ENCODE data around the gene CCDC32. TPM values are rescaled to one million over a fixed set of nuclear protein-coding genes. Genes with fewer than 3 reads are reported as not detected.

CCDC32 gene
- total RNA-seq, 1 donor from 2014 or later = 22.5 TPM

DNA sequence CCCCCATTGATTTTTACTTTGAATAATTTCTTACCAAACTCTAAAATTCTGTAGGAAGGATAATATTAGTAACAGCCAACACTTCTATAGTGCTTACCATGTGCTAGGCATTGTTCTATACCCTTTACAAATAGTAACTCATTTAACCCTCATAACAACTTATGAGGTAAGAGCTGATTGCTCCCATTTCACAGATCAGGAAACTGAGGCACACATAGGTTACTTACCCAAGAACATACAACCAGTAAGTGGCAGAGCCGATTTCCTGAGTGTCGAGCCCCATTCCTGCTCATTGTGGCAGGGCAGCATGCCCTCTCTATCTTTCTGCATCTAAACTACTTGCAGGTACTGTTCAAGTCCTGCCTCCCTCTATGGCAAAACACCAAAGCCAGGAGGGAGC is 9.0 kb downstream of the CCDC32 start:
- Mint-ChIP-seq H3K36me3 (ENCODE audit: low read depth) (peaks cover 23% of the 10 kb centered on the region), H3K4me3 (ENCODE audit: unreplicated experiment) (no peak overlapping the region), H3K27ac (ENCODE audit: unreplicated experiment) (no peak overlapping the region), H3K27me3 (ENCODE audit: low read depth) (no peaks in the 10 kb centered on the region), H3K4me1 (ENCODE audit: low read depth) (no peaks in the 10 kb centered on the region), H3K9me3 (ENCODE audit: low read depth) (no peaks in the 10 kb centered on the region)
- no peak for DNase-seq (ENCODE audit: low spot score)
- TF ChIP-seq, protein P1, sequence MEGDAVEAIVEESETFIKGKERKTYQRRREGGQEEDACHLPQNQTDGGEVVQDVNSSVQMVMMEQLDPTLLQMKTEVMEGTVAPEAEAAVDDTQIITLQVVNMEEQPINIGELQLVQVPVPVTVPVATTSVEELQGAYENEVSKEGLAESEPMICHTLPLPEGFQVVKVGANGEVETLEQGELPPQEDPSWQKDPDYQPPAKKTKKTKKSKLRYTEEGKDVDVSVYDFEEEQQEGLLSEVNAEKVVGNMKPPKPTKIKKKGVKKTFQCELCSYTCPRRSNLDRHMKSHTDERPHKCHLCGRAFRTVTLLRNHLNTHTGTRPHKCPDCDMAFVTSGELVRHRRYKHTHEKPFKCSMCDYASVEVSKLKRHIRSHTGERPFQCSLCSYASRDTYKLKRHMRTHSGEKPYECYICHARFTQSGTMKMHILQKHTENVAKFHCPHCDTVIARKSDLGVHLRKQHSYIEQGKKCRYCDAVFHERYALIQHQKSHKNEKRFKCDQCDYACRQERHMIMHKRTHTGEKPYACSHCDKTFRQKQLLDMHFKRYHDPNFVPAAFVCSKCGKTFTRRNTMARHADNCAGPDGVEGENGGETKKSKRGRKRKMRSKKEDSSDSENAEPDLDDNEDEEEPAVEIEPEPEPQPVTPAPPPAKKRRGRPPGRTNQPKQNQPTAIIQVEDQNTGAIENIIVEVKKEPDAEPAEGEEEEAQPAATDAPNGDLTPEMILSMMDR (IDR thresholded peaks at IDR 0.05) = no peak

DNA sequence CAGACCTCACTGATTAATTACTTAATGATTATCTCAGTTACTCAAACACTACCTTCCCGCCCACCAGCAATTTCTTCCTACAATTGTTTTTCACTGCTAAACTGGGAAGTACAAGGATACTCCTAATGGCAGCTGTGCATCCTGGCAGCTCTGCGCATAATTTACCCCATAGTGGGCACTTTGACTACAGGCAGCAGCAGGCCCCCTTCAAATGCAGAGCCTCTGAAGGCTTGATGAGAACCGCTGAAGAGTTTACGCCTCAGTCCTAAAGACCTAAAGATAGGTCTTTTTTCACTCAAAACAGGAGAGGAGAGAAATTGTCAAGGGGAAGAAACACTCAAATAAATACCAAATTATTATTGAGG is 10.7 kb downstream of the CCDC32 start:
- Mint-ChIP-seq H3K4me1 (ENCODE audit: low read depth) (no peaks in the 10 kb centered on the region), H3K27ac (ENCODE audit: unreplicated experiment) (no peak overlapping the region), H3K9me3 (ENCODE audit: low read depth) (no peaks in the 10 kb centered on the region), H3K27me3 (ENCODE audit: low read depth) (no peaks in the 10 kb centered on the region), H3K4me3 (ENCODE audit: unreplicated experiment) (no peak overlapping the region), H3K36me3 (ENCODE audit: low read depth) (peaks cover 26% of the 10 kb centered on the region)
- no peak for DNase-seq (ENCODE audit: low spot score)
- TF ChIP-seq, protein P1 (IDR thresholded peaks at IDR 0.05) = no peak

DNA sequence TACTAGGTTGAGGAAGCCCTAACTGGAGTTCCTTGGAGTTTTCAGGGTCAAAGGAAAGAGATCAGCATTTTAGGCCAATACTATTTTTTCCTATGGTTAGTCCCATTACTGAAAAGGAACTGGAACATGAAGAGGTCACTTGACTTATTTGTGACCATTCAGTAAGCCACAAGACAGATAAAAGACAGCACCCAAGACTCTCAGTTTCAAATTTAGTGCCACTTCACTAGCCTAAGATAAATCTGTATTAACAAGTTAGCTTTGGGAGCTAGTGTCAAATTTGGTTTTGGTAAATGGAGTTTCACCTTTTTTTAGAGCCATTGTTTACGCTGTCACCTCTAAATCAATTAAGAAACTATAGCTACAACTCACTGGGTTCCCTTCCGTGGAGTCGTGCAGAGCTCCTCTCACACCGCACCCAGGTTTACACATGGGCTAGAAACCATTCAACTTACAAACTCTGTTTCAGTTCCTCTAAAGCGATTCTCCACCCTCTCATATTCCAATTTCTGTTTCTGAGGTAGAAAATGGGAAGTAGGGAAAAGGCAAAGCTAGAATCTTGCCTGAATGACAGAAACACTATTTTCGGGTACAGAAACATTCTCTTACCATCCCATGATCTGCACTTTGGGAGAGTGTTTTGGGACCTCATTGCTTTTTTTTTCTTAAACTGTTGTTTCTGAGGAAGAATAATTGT is 14.4 kb downstream of the CCDC32 start:
- H3K27ac Mint-ChIP-seq (ENCODE audit: unreplicated experiment) = no peak overlapping the region

DNA sequence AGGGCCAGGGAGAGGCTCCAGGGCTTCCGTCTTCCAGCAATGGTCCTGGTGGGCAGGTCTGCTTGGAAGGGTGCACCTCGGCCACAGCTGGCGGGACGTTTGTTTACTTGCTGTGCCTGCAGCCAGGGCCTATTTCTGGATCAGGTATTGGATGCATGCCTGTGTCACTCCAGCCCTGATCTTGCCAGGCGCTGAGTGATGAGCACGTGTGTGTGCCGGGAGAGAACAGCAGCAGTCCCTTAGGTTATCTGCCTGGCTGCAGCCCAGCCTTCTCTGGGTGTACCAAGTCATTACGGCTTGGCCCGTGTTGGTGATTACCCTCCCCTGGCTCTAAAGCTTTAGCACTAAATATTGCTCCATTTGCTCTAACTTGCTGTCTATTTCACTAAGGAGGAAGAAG is 14.9 kb downstream of the CCDC32 start:
- H3K27ac Mint-ChIP-seq (ENCODE audit: unreplicated experiment) = no peak overlapping the region
- no peak overlapping the region for H3K4me3 Mint-ChIP-seq (ENCODE audit: unreplicated experiment)
- TF ChIP-seq, protein P1 (IDR thresholded peaks at IDR 0.05) = no peak
- H3K27me3 Mint-ChIP-seq (ENCODE audit: low read depth) = no peaks in the 10 kb centered on the region
- DNase-seq (ENCODE audit: low spot score) = no peak
- no peaks in the 10 kb centered on the region for H3K4me1 Mint-ChIP-seq (ENCODE audit: low read depth)
- no peaks in the 10 kb centered on the region for H3K9me3 Mint-ChIP-seq (ENCODE audit: low read depth)
- H3K36me3 Mint-ChIP-seq (ENCODE audit: low read depth) = peaks cover 32% of the 10 kb centered on the region

More for the DNA sequence above, 14.4 kb downstream of the CCDC32 start:
- Mint-ChIP-seq H3K9me3 (ENCODE audit: low read depth) (no peaks in the 10 kb centered on the region), H3K27me3 (ENCODE audit: low read depth) (no peaks in the 10 kb centered on the region), H3K36me3 (ENCODE audit: low read depth) (peaks cover 32% of the 10 kb centered on the region), H3K4me3 (ENCODE audit: unreplicated experiment) (no peak overlapping the region), H3K4me1 (ENCODE audit: low read depth) (no peaks in the 10 kb centered on the region)
- DNase-seq (ENCODE audit: low spot score) = no peak
- TF ChIP-seq, protein P1 (IDR thresholded peaks at IDR 0.05) = no peak

DNA sequence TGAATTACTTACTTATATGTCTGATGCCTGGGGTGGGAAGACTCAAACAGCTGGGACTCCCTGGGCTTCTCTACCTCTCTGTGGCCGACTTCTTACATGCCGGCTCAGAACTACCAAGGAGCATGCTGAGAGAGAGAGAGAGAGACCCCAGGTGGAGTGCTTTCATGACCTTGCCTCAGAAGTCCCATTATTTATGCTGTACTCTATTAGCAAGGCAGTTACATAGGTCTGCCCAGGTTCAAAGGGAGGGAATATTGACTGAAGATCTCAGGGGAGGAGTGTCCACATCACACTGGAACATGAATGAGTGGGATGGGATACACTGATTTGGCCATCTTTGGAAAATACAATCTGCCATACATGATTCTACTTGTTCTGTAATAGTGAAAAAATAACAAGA is 16.2 kb downstream of the CCDC32 start:
- TF ChIP-seq, protein P1 (IDR thresholded peaks at IDR 0.05) = no peak

More for the DNA sequence above, 16.2 kb downstream of the CCDC32 start:
- H3K4me1 Mint-ChIP-seq (ENCODE audit: low read depth) = no peaks in the 10 kb centered on the region
- no peak overlapping the region for H3K4me3 Mint-ChIP-seq (ENCODE audit: unreplicated experiment)
- H3K27me3 Mint-ChIP-seq (ENCODE audit: low read depth) = no peaks in the 10 kb centered on the region
- H3K27ac Mint-ChIP-seq (ENCODE audit: unreplicated experiment) = no peak overlapping the region
- H3K9me3 Mint-ChIP-seq (ENCODE audit: low read depth) = no peaks in the 10 kb centered on the region
- peaks cover 31% of the 10 kb centered on the region for H3K36me3 Mint-ChIP-seq (ENCODE audit: low read depth)
- DNase-seq (ENCODE audit: low spot score) = no peak

Data from chondrocyte (in vitro differentiated cells).